NCI-H82 treated with DMSO at 0.1 percent for 48 hours (cell line): ENCODE data around the gene ILK.

Experiments
- DNase-seq: peaks from one replicate; lab custom pipeline; 2025; ENCODE audit not compliant: unreplicated experiment; lab: John Stamatoyannopoulos, UW

Gene ILK

GRCh38 chr11:6604790-6605189 is 1.2 kb downstream of the ILK start:
- no peak for DNase-seq

- peak; percentile 50 for DNase-seq
Measured at GRCh38 chr11:6606471-6607189, 3.1 kb downstream of the ILK start.

- DNase-seq: no peak
Measured at GRCh38 chr11:6607190-6607795, 3.7 kb downstream of the ILK start.

- no peak for DNase-seq
Measured at GRCh38 chr11:6608011-6608410, 4.4 kb downstream of the ILK start.

GRCh38 chr11:6608726-6609501 is 5.3 kb downstream of the ILK start:
- no peak for DNase-seq

- no peak for DNase-seq
Measured at GRCh38 chr11:6609502-6610015, 6.0 kb downstream of the ILK start.

GRCh38 chr11:6610591-6610990 is 7.0 kb downstream of the ILK start:
- DNase-seq: no peak

- DNase-seq: no peak
Measured at GRCh38 chr11:6611092-6611962, 7.8 kb downstream of the ILK start.

GRCh38 chr11:6611963-6612212 is 8.3 kb downstream of the ILK start:
- DNase-seq: no peak

GRCh38 chr11:6612213-6613041 is 8.9 kb downstream of the ILK start, which contains the start of gene TAF10:
TSS of gene TAF10 (minus strand) at chr11:6612216. CDS start at chr11:6612189, 27 bp downstream.
- peak; percentile 74 for DNase-seq

- DNase-seq: no peak
Measured at GRCh38 chr11:6613496-6613895, 9.9 kb downstream of the ILK start.

- DNase-seq: no peak
Measured at GRCh38 chr11:6614446-6614845, 10.9 kb downstream of the ILK start.

GRCh38 chr11:6615046-6615445 is 11.5 kb downstream of the ILK start:
- no peak for DNase-seq

- DNase-seq: no peak
Measured at GRCh38 chr11:6615882-6616585, 12.5 kb downstream of the ILK start.

GRCh38 chr11:6616596-6617250 is 13.1 kb downstream of the ILK start:
- no peak for DNase-seq

GRCh38 chr11:6617315-6617781 is 13.8 kb downstream of the ILK start:
- DNase-seq: no peak

GRCh38 chr11:6618117-6619003 is 14.8 kb downstream of the ILK start:
- no peak for DNase-seq
